ENCODE results near the gene KIF3A.

GRCh38 chr5:132668706-132669454 lies 68.5 kb downstream of the KIF3A start:
- no peak for TF ChIP-seq EZH2 (IDR thresholded peaks at IDR 0.05; ENCODE audit: insufficient read depth, low read length)
- no peak for TF ChIP-seq CTCF (IDR thresholded peaks at IDR 0.05; ENCODE audit: insufficient read depth, low read depth, low read length)

Data from astrocyte (in vitro differentiated cells and primary cell).